ENCODE results near the gene XRCC2.

XRCC2 gene

GRCh38 chr7:152674860-152675758 is 832 bp downstream of the XRCC2 start:
- H3K27me3 Mint-ChIP-seq (ENCODE audit: low read depth, poor library complexity), result peaks cover 9% of the 10 kb centered on the region
- H3K4me3 Mint-ChIP-seq, result peak overlapping the region; percentile 98
- DNase-seq, result peak; percentile 11
- peak overlapping the region; percentile 15 for H3K27ac Mint-ChIP-seq
- H3K36me3 Mint-ChIP-seq (ENCODE audit: low read depth), result peaks cover 18% of the 10 kb centered on the region
- peaks cover 14% of the 10 kb centered on the region for H3K4me1 Mint-ChIP-seq
- peaks cover 5% of the 10 kb centered on the region for H3K9me3 Mint-ChIP-seq
- TF ChIP-seq CTCF (IDR thresholded peaks at IDR 0.05), result no peak

GRCh38 chr7:152673897-152674296 is 2.0 kb downstream of the XRCC2 start:
- H3K36me3 Mint-ChIP-seq (ENCODE audit: low read depth), result peaks cover 22% of the 10 kb centered on the region
- no peak for TF ChIP-seq CTCF (IDR thresholded peaks at IDR 0.05)
- H3K9me3 Mint-ChIP-seq, result peaks cover 5% of the 10 kb centered on the region
- DNase-seq, result no peak
- peaks cover 14% of the 10 kb centered on the region for H3K4me1 Mint-ChIP-seq
- no peak overlapping the region for H3K4me3 Mint-ChIP-seq
- H3K27me3 Mint-ChIP-seq (ENCODE audit: low read depth, poor library complexity), result peaks cover 9% of the 10 kb centered on the region
- no peak overlapping the region for H3K27ac Mint-ChIP-seq

GRCh38 chr7:152672626-152673025 is 3.3 kb downstream of the XRCC2 start:
- no peak for TF ChIP-seq CTCF (IDR thresholded peaks at IDR 0.05)
- H3K36me3 Mint-ChIP-seq (ENCODE audit: low read depth), result peaks cover 31% of the 10 kb centered on the region
- DNase-seq, result no peak
- no peak overlapping the region for H3K4me3 Mint-ChIP-seq
- H3K27me3 Mint-ChIP-seq (ENCODE audit: low read depth, poor library complexity), result peaks cover 9% of the 10 kb centered on the region
- H3K9me3 Mint-ChIP-seq, result no peaks in the 10 kb centered on the region
- peaks cover 14% of the 10 kb centered on the region for H3K4me1 Mint-ChIP-seq
- H3K27ac Mint-ChIP-seq, result no peak overlapping the region

- H3K27me3 Mint-ChIP-seq (ENCODE audit: low read depth, poor library complexity), result no peaks in the 10 kb centered on the region
- no peak for TF ChIP-seq CTCF (IDR thresholded peaks at IDR 0.05)
- peaks cover 51% of the 10 kb centered on the region for H3K36me3 Mint-ChIP-seq (ENCODE audit: low read depth)
- no peak overlapping the region for H3K4me3 Mint-ChIP-seq
- H3K27ac Mint-ChIP-seq, result no peak overlapping the region
- DNase-seq, result no peak
- H3K9me3 Mint-ChIP-seq, result no peaks in the 10 kb centered on the region
- peaks cover 4% of the 10 kb centered on the region for H3K4me1 Mint-ChIP-seq
These were observed 6.2 kb downstream of the XRCC2 start for GRCh38 chr7:152669758-152670157.

- Mint-ChIP-seq H3K4me3 (no peak overlapping the region), H3K27ac (no peak overlapping the region), H3K27me3 (ENCODE audit: low read depth, poor library complexity) (no peaks in the 10 kb centered on the region), H3K9me3 (no peaks in the 10 kb centered on the region), H3K36me3 (ENCODE audit: low read depth) (peaks cover 59% of the 10 kb centered on the region), H3K4me1 (peaks cover 6% of the 10 kb centered on the region)
- DNase-seq, result no peak
- no peak for TF ChIP-seq CTCF (IDR thresholded peaks at IDR 0.05)
These were observed 7.0 kb downstream of the XRCC2 start for GRCh38 chr7:152668975-152669374.

- Mint-ChIP-seq H3K27ac (no peak overlapping the region), H3K4me1 (peaks cover 6% of the 10 kb centered on the region), H3K27me3 (ENCODE audit: low read depth, poor library complexity) (no peaks in the 10 kb centered on the region), H3K36me3 (ENCODE audit: low read depth) (peaks cover 67% of the 10 kb centered on the region), H3K4me3 (no peak overlapping the region), H3K9me3 (no peaks in the 10 kb centered on the region)
- DNase-seq, result no peak
- TF ChIP-seq CTCF (IDR thresholded peaks at IDR 0.05), result no peak
These were observed 8.0 kb downstream of the XRCC2 start for GRCh38 chr7:152667958-152668357.
